Measurements from ENCODE around the gene PYGL.

- TF ChIP-seq CTCF (IDR thresholded peaks at IDR 0.05) = no peak
- no peak for TF ChIP-seq POLR2A (IDR thresholded peaks at IDR 0.05)
These were observed 72.2 kb downstream of the PYGL start, which contains the start of gene ABHD12B for GRCh38 chr14:50871914-50872732.
